Measurements from ENCODE around the gene LMNB1.

Gene LMNB1

DNA sequence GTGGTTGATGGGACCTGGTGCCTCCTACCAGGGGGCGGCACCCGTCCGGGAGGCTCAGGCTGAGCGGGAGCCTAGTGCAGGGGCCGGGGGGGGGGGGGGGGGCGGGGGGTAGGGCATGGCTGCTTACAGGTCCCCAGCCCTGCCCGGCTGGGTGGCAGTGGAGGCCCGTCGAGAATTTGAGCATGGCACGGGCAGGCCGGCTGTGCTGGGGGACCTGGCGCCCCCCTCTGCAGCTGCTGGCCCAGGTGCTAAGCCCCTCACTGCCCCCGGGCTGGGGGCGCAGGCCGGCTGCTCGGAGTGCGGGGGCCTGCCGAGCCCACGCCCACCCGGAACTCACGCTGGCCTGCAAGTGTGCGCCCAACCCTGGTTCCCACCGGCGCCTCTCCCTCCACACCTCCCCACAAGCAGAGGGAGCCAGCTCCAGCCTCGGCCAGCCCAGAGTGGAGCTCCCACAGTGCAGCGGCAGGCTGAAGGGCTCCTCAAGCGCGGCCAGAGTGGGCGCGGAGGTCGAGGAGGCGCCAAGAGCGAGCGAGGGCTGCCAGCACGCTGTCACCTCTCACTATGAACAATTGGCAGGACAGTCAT is 77.7 kb downstream of the LMNB1 start:
- peaks cover 7 to 16% of the 10 kb centered on the region in 2 donors for H3K4me1 ChIP-seq (ENCODE audit: control insufficient read depth in 2 of 2, insufficient read depth in 1 of 2, low read depth in 1 of 2, low read length in 2 of 2)
- peaks cover 2% of the 10 kb centered on the region for H3K79me1 ChIP-seq (ENCODE audit: low read depth, low read length)
- no peak overlapping the region for H3K4me3 ChIP-seq (ENCODE audit: low read length in 2 of 2)
- peaks cover 2 to 5% of the 10 kb centered on the region in 2 donors for H3K36me3 ChIP-seq (replicated peaks in 1 of 2; ENCODE audit: control insufficient read depth in 2 of 2, insufficient read depth in 2 of 2, low read length in 2 of 2)
- peak overlapping the region; percentile 10 for H2BK12ac ChIP-seq (ENCODE audit: low read length)
- WGBS, 2 donors (ENCODE audit: extremely low coverage in 2 of 2, insufficient read length in 2 of 2, insufficient replicate concordance in 1 of 2): no CpG with 5 or more reads among the region's 35 CpGs
- no peak overlapping the region for H2BK15ac ChIP-seq (ENCODE audit: low read length)
- H3K9ac ChIP-seq (ENCODE audit: low read depth, low read length, poor library complexity): no peak overlapping the region
- H3K4me2 ChIP-seq (ENCODE audit: insufficient read depth, low read length, poor library complexity, severe bottlenecking): no peak overlapping the region
- no peak overlapping the region for H3K18ac ChIP-seq (ENCODE audit: low read length)
- no peak overlapping the region for H2AFZ ChIP-seq (ENCODE audit: low read length)
- no peak overlapping the region for H4K91ac ChIP-seq (ENCODE audit: low read depth, low read length, poor library complexity)
- H2AK5ac ChIP-seq (ENCODE audit: low read depth, low read length): no peak overlapping the region
- no peak overlapping the region for H3K4ac ChIP-seq (ENCODE audit: low read length)
- no peak overlapping the region for H2BK120ac ChIP-seq (ENCODE audit: low read depth, low read length)
- no peak overlapping the region for H3K27ac ChIP-seq (replicated peaks; ENCODE audit: low read length)
- H3K27me3 ChIP-seq (ENCODE audit: control insufficient read depth in 3 of 3, insufficient read depth in 3 of 3, low read depth in 1 of 3, low read length in 3 of 3): no peaks in the 10 kb centered on the region
- H3K14ac ChIP-seq (ENCODE audit: low read length): no peak overlapping the region
- no peaks in the 10 kb centered on the region for H3K9me3 ChIP-seq (replicated peaks in 1 of 2; ENCODE audit: control insufficient read depth in 2 of 2, insufficient read depth in 1 of 2, low read depth in 1 of 2, low read length in 2 of 2)
- H3K23ac ChIP-seq (ENCODE audit: low read depth, low read length, poor library complexity): no peak overlapping the region
- H2BK5ac ChIP-seq (ENCODE audit: low read length): no peak overlapping the region
- no peak for DNase-seq (ENCODE audit: low spot score)
- no peak overlapping the region for H4K8ac ChIP-seq (ENCODE audit: low read depth, low read length)

DNA sequence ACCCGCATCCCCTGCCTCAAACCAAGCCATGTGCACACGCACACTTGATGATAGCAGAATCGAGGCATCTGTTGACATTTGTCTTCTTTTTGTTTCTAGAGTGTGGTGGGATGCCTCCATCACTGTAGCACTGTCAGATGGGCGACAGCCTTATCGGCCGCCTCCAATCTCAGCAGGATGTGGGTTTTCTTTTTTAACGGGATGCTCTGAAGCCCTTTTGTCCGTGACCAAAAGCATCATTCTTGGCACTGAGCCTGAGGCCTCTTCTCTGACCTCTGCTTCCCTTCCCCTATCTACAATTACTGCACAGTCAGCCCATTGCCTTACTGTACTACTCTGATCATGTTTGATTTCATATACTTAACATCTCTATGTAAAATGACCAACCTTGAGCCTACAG is 78.3 kb downstream of the LMNB1 start:
- Histone ChIP-seq H3K23ac (ENCODE audit: low read depth, low read length, poor library complexity) (no peak overlapping the region), H3K79me1 (ENCODE audit: low read depth, low read length) (peaks cover 2% of the 10 kb centered on the region), H2AFZ (ENCODE audit: low read length) (no peak overlapping the region), H3K4me1 (ENCODE audit: control insufficient read depth in 2 of 2, insufficient read depth in 1 of 2, low read depth in 1 of 2, low read length in 2 of 2) (peaks cover 7 to 16% of the 10 kb centered on the region in 2 donors), H3K36me3 (replicated peaks in 1 of 2; ENCODE audit: control insufficient read depth in 2 of 2, insufficient read depth in 2 of 2, low read length in 2 of 2) (peaks cover 2 to 5% of the 10 kb centered on the region in 2 donors), H3K27ac (replicated peaks; ENCODE audit: low read length) (no peak overlapping the region), H3K9ac (ENCODE audit: low read depth, low read length, poor library complexity) (no peak overlapping the region), H4K8ac (ENCODE audit: low read depth, low read length) (no peak overlapping the region), H3K4me2 (ENCODE audit: insufficient read depth, low read length, poor library complexity, severe bottlenecking) (no peak overlapping the region), H3K14ac (ENCODE audit: low read length) (no peak overlapping the region), H3K18ac (ENCODE audit: low read length) (no peak overlapping the region), H2BK12ac (ENCODE audit: low read length) (no peak overlapping the region), H2BK5ac (ENCODE audit: low read length) (no peak overlapping the region), H4K91ac (ENCODE audit: low read depth, low read length, poor library complexity) (no peak overlapping the region), H3K4me3 (ENCODE audit: low read length in 2 of 2) (no peak overlapping the region), H2BK15ac (ENCODE audit: low read length) (no peak overlapping the region), H3K9me3 (replicated peaks in 1 of 2; ENCODE audit: control insufficient read depth in 2 of 2, insufficient read depth in 1 of 2, low read depth in 1 of 2, low read length in 2 of 2) (no peaks in the 10 kb centered on the region), H3K27me3 (ENCODE audit: control insufficient read depth in 3 of 3, insufficient read depth in 3 of 3, low read depth in 1 of 3, low read length in 3 of 3) (no peaks in the 10 kb centered on the region), H2AK5ac (ENCODE audit: low read depth, low read length) (no peak overlapping the region), H3K4ac (ENCODE audit: low read length) (no peak overlapping the region), H2BK120ac (ENCODE audit: low read depth, low read length) (no peak overlapping the region)
- no peak for DNase-seq (ENCODE audit: low spot score)
- WGBS, 2 donors (ENCODE audit: extremely low coverage in 2 of 2, insufficient read length in 2 of 2, insufficient replicate concordance in 1 of 2): no CpG with 5 or more reads among the region's 8 CpGs

DNA sequence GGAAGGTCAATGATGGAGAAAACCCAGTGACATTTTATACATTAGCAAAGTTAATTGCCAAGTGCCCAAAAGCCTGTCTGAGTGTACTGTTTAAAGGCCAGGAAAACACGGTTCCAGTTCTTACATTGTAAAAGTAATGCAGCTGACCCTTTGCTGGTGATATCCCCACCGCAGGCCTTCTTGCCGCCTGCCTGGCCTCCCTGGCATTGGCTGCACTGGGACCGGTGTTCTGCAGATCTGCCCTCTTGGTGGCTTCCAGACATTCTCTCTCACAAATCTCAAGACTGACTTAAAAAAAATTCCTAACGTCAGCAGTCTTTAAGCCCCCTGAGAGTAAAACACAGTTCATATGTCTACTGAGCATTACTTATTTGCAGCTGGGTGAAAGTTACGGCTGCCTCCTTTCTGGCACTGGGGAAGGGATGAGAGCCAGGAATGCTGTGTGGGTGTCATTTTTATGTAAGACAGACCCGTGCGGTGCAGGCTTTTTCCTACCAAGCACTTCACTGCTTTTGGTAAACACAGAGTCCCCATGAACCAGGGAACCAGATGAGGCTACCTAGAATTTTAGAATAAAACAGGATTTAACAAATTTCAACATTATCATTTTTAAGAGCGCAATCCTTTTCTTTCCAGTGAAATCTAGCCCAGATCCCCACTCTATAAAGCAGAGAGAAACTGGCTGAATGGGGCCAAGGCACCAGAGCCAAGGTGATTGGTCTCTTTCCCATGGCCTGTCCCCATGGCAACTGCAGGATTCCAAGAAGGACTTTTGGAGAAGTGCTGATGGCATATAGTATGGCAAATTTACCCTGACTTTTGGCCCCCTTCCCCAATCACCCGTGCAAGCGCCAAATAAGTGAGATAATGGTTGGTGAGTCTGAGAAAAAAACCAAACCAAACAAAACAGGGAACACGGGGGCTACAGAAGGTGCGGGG is 80.8 kb downstream of the LMNB1 start:
- H3K4me1 ChIP-seq (ENCODE audit: control insufficient read depth in 2 of 2, insufficient read depth in 1 of 2, low read depth in 1 of 2, low read length in 2 of 2): peaks cover 2 to 6% of the 10 kb centered on the region in 2 donors
- H3K79me1 ChIP-seq (ENCODE audit: low read depth, low read length): peaks cover 2% of the 10 kb centered on the region
- no peak overlapping the region for H3K14ac ChIP-seq (ENCODE audit: low read length)
- H3K27ac ChIP-seq (replicated peaks; ENCODE audit: low read length): no peak overlapping the region
- no peak overlapping the region for H4K91ac ChIP-seq (ENCODE audit: low read depth, low read length, poor library complexity)
- WGBS, 2 donors (ENCODE audit: extremely low coverage in 2 of 2, insufficient read length in 2 of 2, insufficient replicate concordance in 1 of 2): no CpG with 5 or more reads among the region's 13 CpGs
- H3K27me3 ChIP-seq (ENCODE audit: control insufficient read depth in 3 of 3, insufficient read depth in 3 of 3, low read depth in 1 of 3, low read length in 3 of 3): no peaks in the 10 kb centered on the region
- H2AK5ac ChIP-seq (ENCODE audit: low read depth, low read length): no peak overlapping the region
- no peak overlapping the region for H3K4ac ChIP-seq (ENCODE audit: low read length)
- H2BK15ac ChIP-seq (ENCODE audit: low read length): no peak overlapping the region
- no peaks in the 10 kb centered on the region for H3K9me3 ChIP-seq (replicated peaks in 1 of 2; ENCODE audit: control insufficient read depth in 2 of 2, insufficient read depth in 1 of 2, low read depth in 1 of 2, low read length in 2 of 2)
- DNase-seq (ENCODE audit: low spot score): no peak
- no peak overlapping the region for H2BK12ac ChIP-seq (ENCODE audit: low read length)
- H2AFZ ChIP-seq (ENCODE audit: low read length): peak overlapping the region; percentile 22
- H2BK5ac ChIP-seq (ENCODE audit: low read length): peak overlapping the region; percentile 15
- H3K18ac ChIP-seq (ENCODE audit: low read length): no peak overlapping the region
- H3K4me3 ChIP-seq (ENCODE audit: low read length in 2 of 2): no peak overlapping the region
- no peak overlapping the region for H2BK120ac ChIP-seq (ENCODE audit: low read depth, low read length)
- peaks cover 2 to 12% of the 10 kb centered on the region in 2 donors for H3K36me3 ChIP-seq (replicated peaks in 1 of 2; ENCODE audit: control insufficient read depth in 2 of 2, insufficient read depth in 2 of 2, low read length in 2 of 2)
- H3K4me2 ChIP-seq (ENCODE audit: insufficient read depth, low read length, poor library complexity, severe bottlenecking): no peak overlapping the region
- no peak overlapping the region for H3K9ac ChIP-seq (ENCODE audit: low read depth, low read length, poor library complexity)
- H3K23ac ChIP-seq (ENCODE audit: low read depth, low read length, poor library complexity): no peak overlapping the region
- H4K8ac ChIP-seq (ENCODE audit: low read depth, low read length): no peak overlapping the region

DNA sequence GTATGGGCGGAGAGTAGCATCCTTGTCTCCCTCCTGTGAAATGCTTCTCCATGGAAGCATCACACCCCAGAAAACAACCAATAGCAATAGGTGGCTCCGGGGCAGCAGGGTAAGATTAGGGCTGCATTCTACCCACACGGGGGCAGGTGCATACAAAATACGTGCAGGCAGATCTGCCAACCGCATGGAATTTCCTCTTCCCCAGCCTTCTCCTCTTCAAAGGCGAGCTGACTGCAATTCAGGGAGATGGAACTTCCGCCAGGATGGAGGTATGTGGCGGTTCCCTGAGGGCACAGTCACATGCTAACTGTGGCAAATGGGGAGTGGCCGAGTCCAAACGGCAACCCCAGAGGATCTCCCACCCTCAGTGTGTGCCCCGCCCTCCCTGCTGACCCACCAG is 81.5 kb downstream of the LMNB1 start:
- H2BK12ac ChIP-seq (ENCODE audit: low read length): no peak overlapping the region
- H3K79me1 ChIP-seq (ENCODE audit: low read depth, low read length): peaks cover under 1% of the 10 kb centered on the region
- no peak overlapping the region for H2AFZ ChIP-seq (ENCODE audit: low read length)
- peak overlapping the region; percentile 71 for H3K18ac ChIP-seq (ENCODE audit: low read length)
- no peak overlapping the region for H3K9ac ChIP-seq (ENCODE audit: low read depth, low read length, poor library complexity)
- DNase-seq (ENCODE audit: low spot score): no peak
- no peak overlapping the region for H3K4me3 ChIP-seq (ENCODE audit: low read length in 2 of 2)
- no peak overlapping the region for H3K27ac ChIP-seq (replicated peaks; ENCODE audit: low read length)
- WGBS, 2 donors (ENCODE audit: extremely low coverage in 2 of 2, insufficient read length in 2 of 2, insufficient replicate concordance in 1 of 2): no CpG with 5 or more reads among the region's 11 CpGs
- H2AK5ac ChIP-seq (ENCODE audit: low read depth, low read length): no peak overlapping the region
- H4K8ac ChIP-seq (ENCODE audit: low read depth, low read length): no peak overlapping the region
- no peaks in the 10 kb centered on the region for H3K27me3 ChIP-seq (ENCODE audit: control insufficient read depth in 3 of 3, insufficient read depth in 3 of 3, low read depth in 1 of 3, low read length in 3 of 3)
- H3K4me2 ChIP-seq (ENCODE audit: insufficient read depth, low read length, poor library complexity, severe bottlenecking): no peak overlapping the region
- H3K4ac ChIP-seq (ENCODE audit: low read length): no peak overlapping the region
- peaks cover 2 to 12% of the 10 kb centered on the region in 2 donors for H3K36me3 ChIP-seq (replicated peaks in 1 of 2; ENCODE audit: control insufficient read depth in 2 of 2, insufficient read depth in 2 of 2, low read length in 2 of 2)
- H3K9me3 ChIP-seq (replicated peaks in 1 of 2; ENCODE audit: control insufficient read depth in 2 of 2, insufficient read depth in 1 of 2, low read depth in 1 of 2, low read length in 2 of 2): no peaks in the 10 kb centered on the region
- peak overlapping the region; percentile 24 for H2BK5ac ChIP-seq (ENCODE audit: low read length)
- peak overlapping the region; percentile 37 for H2BK15ac ChIP-seq (ENCODE audit: low read length)
- H3K4me1 ChIP-seq (ENCODE audit: control insufficient read depth in 2 of 2, insufficient read depth in 1 of 2, low read depth in 1 of 2, low read length in 2 of 2): peaks cover 2 to 6% of the 10 kb centered on the region in 2 donors
- no peak overlapping the region for H3K14ac ChIP-seq (ENCODE audit: low read length)
- no peak overlapping the region for H2BK120ac ChIP-seq (ENCODE audit: low read depth, low read length)
- no peak overlapping the region for H3K23ac ChIP-seq (ENCODE audit: low read depth, low read length, poor library complexity)
- H4K91ac ChIP-seq (ENCODE audit: low read depth, low read length, poor library complexity): no peak overlapping the region

Data from neuronal stem cell (in vitro differentiated cells).